DND-41 (cell line): Measurements from ENCODE around the gene FAM13A.

Source experiments
- ATAC-seq: fragments of 200-7000 bp; cut with Tn5 transposase; 3 replicates; pipeline ENCODE4 v1.9.1; 2021; ENCODE audit warnings: low read depth; ENCODE audit not compliant: insufficient read depth
- DNase-seq: peaks from one replicate; pipeline ENCODE4 v3.0.0-alpha.2; 2020
- H2AFZ ChIP-seq: 2 replicates; pipeline ENCODE4 v1.6.0; 2012; ENCODE audit warnings: low read depth, low read length
- H3K27ac ChIP-seq: 2 replicates; pipeline ENCODE4 v1.5.1; 2012; ENCODE audit warnings: low read length, inconsistent platforms
- H3K27me3 ChIP-seq: fragments of 200-600 bp; sonication (generic); 2 replicates; pipeline ENCODE4 v1.6.0; 2012; ENCODE audit warnings: low read length, mild to moderate bottlenecking, inconsistent platforms; ENCODE audit not compliant: insufficient read depth, poor library complexity
- H3K36me3 ChIP-seq: 2 replicates; pipeline ENCODE4 v1.5.1; 2012; ENCODE audit warnings: low read length, inconsistent platforms; ENCODE audit not compliant: insufficient read depth
- H3K4me1 ChIP-seq: 2 replicates; pipeline ENCODE4 v1.5.1; 2012; ENCODE audit warnings: mild to moderate bottlenecking, low read length; ENCODE audit not compliant: insufficient read depth
- H3K4me2 ChIP-seq: 2 replicates; pipeline ENCODE4 v1.6.0; 2012; ENCODE audit warnings: mild to moderate bottlenecking, moderate library complexity, low read length, inconsistent platforms; ENCODE audit not compliant: insufficient read depth
- H3K4me3 ChIP-seq, 2 experiments: fragments of 200-600 bp in 1 of 2; shearing (Covaris generic) in 1 of 2; 2 replicates each; pipeline ENCODE4 v1.5.1; 2012 to 2016; ENCODE audit warnings: inconsistent platforms in 2 of 2, low read length in 2 of 2, mild to moderate bottlenecking in 2 of 2, low read depth in 1 of 2, moderate library complexity in 1 of 2
- H3K79me2 ChIP-seq: 2 replicates; pipeline ENCODE4 v1.6.0; 2012; ENCODE audit warnings: low read length, inconsistent platforms; ENCODE audit not compliant: insufficient read depth
- H3K9ac ChIP-seq: 2 replicates; pipeline ENCODE4 v1.6.0; 2012; ENCODE audit warnings: low read depth, mild to moderate bottlenecking, inconsistent platforms, low read length, moderate library complexity
- H3K9me3 ChIP-seq: 2 replicates; pipeline ENCODE4 v1.5.1; 2012; ENCODE audit warnings: low read length, moderate library complexity, mild to moderate bottlenecking, inconsistent platforms; ENCODE audit not compliant: insufficient read depth, severe bottlenecking
- H4K20me1 ChIP-seq: 2 replicates; pipeline ENCODE4 v1.6.0; 2012; ENCODE audit warnings: low read length; ENCODE audit not compliant: insufficient read depth
- EZH2 ChIP-seq: IDR thresholded peaks from 3 replicates; pipeline ENCODE4 v1.6.1; 2012; ENCODE audit warnings: borderline replicate concordance, low read depth, mild to moderate bottlenecking, moderate library complexity, low read length, inconsistent platforms; ENCODE audit not compliant: severe bottlenecking
- TF ChIP-seq, protein P1 (sequence below): IDR thresholded peaks from 2 replicates; pipeline ENCODE4 v1.5.1; 2012; ENCODE audit warnings: borderline replicate concordance, low read length, moderate library complexity, mild to moderate bottlenecking; ENCODE audit not compliant: poor library complexity, severe bottlenecking; ENCODE audit errors: extremely low read depth

The FAM13A gene

DNA sequence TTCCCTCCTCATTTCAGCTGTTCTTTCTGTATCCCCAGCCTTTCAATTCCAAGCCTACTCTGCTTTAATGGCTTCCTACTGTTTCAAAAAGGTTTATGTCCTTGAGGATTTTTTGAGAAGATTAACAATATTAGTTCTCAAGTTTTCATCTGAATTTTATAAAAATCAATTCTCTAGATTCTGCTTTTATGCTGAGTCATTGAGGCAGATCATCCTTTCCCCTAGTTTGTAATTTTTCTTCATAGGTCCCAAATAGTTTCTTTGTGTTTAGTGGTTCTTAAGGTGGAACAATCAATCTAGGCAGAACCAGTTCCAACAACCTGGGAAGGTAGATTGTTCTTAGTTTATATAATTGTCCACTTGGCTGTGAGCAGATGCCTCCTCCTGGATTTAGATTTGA is 259.3 kb downstream of the FAM13A start:
- Histone ChIP-seq H4K20me1 (no peaks in the 10 kb centered on the region), H3K27me3 (no peaks in the 10 kb centered on the region), H3K9me3 (peaks cover 3% of the 10 kb centered on the region), H3K4me3 (no peak overlapping the region), H3K36me3 (no peaks in the 10 kb centered on the region), H3K4me1 (no peaks in the 10 kb centered on the region), H2AFZ (no peak overlapping the region), H3K79me2 (no peaks in the 10 kb centered on the region), H3K27ac (no peak overlapping the region), H3K9ac (no peak overlapping the region), H3K4me2 (no peak overlapping the region)
- no peak for ATAC-seq
- TF ChIP-seq, protein P1, sequence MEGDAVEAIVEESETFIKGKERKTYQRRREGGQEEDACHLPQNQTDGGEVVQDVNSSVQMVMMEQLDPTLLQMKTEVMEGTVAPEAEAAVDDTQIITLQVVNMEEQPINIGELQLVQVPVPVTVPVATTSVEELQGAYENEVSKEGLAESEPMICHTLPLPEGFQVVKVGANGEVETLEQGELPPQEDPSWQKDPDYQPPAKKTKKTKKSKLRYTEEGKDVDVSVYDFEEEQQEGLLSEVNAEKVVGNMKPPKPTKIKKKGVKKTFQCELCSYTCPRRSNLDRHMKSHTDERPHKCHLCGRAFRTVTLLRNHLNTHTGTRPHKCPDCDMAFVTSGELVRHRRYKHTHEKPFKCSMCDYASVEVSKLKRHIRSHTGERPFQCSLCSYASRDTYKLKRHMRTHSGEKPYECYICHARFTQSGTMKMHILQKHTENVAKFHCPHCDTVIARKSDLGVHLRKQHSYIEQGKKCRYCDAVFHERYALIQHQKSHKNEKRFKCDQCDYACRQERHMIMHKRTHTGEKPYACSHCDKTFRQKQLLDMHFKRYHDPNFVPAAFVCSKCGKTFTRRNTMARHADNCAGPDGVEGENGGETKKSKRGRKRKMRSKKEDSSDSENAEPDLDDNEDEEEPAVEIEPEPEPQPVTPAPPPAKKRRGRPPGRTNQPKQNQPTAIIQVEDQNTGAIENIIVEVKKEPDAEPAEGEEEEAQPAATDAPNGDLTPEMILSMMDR = no peak
- TF ChIP-seq EZH2 = no peak
- DNase-seq = no peak

DNA sequence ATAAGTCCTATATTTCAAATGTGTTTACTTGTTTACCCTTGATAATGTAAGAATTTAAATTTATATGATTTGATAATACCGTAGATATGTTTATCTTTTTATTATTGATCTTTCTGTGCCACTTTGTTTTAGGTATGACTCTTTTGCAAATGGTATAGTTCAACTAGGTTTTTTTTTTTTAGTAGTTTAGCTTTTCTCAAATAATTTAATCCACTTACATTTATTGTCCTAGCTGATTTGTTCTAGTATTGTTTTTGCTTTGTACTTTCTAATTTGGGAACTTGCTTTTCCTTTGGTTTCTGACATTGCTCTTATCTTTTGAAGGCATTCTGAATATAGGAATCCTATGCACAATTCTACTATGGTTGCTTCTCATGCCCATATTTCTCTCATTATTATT is 260.4 kb downstream of the FAM13A start:
- H3K4me3 ChIP-seq = no peak overlapping the region
- peaks cover 3% of the 10 kb centered on the region for H3K9me3 ChIP-seq
- no peaks in the 10 kb centered on the region for H3K36me3 ChIP-seq
- no peaks in the 10 kb centered on the region for H3K4me1 ChIP-seq
- no peaks in the 10 kb centered on the region for H3K79me2 ChIP-seq
- no peak overlapping the region for H3K9ac ChIP-seq
- TF ChIP-seq, protein P1 = no peak
- TF ChIP-seq EZH2 = no peak
- H4K20me1 ChIP-seq = no peaks in the 10 kb centered on the region
- no peak overlapping the region for H3K4me2 ChIP-seq
- no peak overlapping the region for H3K27ac ChIP-seq
- no peak for ATAC-seq
- H2AFZ ChIP-seq = no peak overlapping the region
- no peak for DNase-seq
- H3K27me3 ChIP-seq = no peaks in the 10 kb centered on the region

DNA sequence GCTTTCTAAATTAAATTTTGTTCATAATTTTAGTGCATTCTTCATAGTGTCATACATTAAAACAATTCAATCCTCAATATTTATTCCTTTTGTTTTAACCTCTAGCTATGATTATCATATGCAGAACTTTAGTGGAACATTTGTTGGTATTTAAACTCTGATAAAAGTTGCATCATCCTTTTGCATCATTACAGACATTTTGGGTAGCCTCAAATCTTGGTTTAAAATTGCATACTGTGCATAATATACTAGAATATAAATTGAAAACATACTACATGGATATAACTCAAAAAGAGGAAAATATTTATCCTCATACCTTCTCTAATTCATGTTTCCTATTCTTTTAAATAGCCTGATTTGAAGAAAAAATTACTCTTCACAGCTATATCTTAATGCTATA is 262.0 kb downstream of the FAM13A start:
- Histone ChIP-seq H3K9ac (no peak overlapping the region), H3K4me3 (no peak overlapping the region), H3K79me2 (no peaks in the 10 kb centered on the region), H3K27me3 (no peaks in the 10 kb centered on the region), H4K20me1 (no peaks in the 10 kb centered on the region), H3K9me3 (peaks cover 3% of the 10 kb centered on the region), H3K4me2 (no peak overlapping the region), H3K27ac (no peak overlapping the region), H3K4me1 (no peaks in the 10 kb centered on the region), H2AFZ (no peak overlapping the region), H3K36me3 (no peaks in the 10 kb centered on the region)
- DNase-seq (no peak), ATAC-seq (no peak)
- TF ChIP-seq EZH2 = no peak
- TF ChIP-seq, protein P1 = no peak
